Activated gamma-delta T cell treated with anti-CD3 and anti-CD28 coated beads, Interleukin-2, amount 50 U/mL, for 16 hours (primary cell): ENCODE measurements around the gene DIPK1B.
"Not testable (repeated sequence)": the region's sequence is repeated elsewhere in the genome, so short reads cannot be mapped to it uniquely, and the experiment has no call there.

Experiments used
- DNase-seq: peaks from one replicate; pipeline ENCODE4 v3.0.0-alpha.2; 2020; ENCODE audit warnings: low read depth

DIPK1B gene

GRCh38 chr9:136754059-136754572, 41.7 kb downstream of the DIPK1B start:
- DNase-seq, result no peak

GRCh38 chr9:136754626-136755301, 42.4 kb downstream of the DIPK1B start:
- DNase-seq, result no peak

- not testable (repeated sequence) for DNase-seq
Measured at GRCh38 chr9:136755302-136756133, 43.1 kb downstream of the DIPK1B start.

GRCh38 chr9:136756134-136756438, 43.7 kb downstream of the DIPK1B start:
- no peak for DNase-seq

GRCh38 chr9:136756836-136757235, 44.5 kb downstream of the DIPK1B start:
- DNase-seq, result no peak

- no peak for DNase-seq
Measured at GRCh38 chr9:136757328-136757727, 45.0 kb downstream of the DIPK1B start.

- DNase-seq, result no peak
Measured at GRCh38 chr9:136757751-136758140, 45.4 kb downstream of the DIPK1B start.

GRCh38 chr9:136759001-136759400, 46.6 kb downstream of the DIPK1B start:
- no peak for DNase-seq

- DNase-seq, result no peak
Measured at GRCh38 chr9:136759436-136760325, 47.3 kb downstream of the DIPK1B start.

- no peak for DNase-seq
Measured at GRCh38 chr9:136760424-136760823, 48.1 kb downstream of the DIPK1B start.

- not testable (repeated sequence) for DNase-seq
Measured at GRCh38 chr9:136760834-136761544, 48.6 kb downstream of the DIPK1B start.

GRCh38 chr9:136761545-136761981, 49.2 kb downstream of the DIPK1B start:
- no peak for DNase-seq

- no peak for DNase-seq
Measured at GRCh38 chr9:136762221-136762691, 49.9 kb downstream of the DIPK1B start.

GRCh38 chr9:136762915-136763648, 50.7 kb downstream of the DIPK1B start:
- DNase-seq, result no peak

- DNase-seq, result no peak
Measured at GRCh38 chr9:136763649-136764035, 51.3 kb downstream of the DIPK1B start.

- DNase-seq, result no peak
Measured at GRCh38 chr9:136764301-136764891, 52.0 kb downstream of the DIPK1B start, which contains the start of gene LCN15. TSS of gene LCN15 (minus strand) at chr9:136764518. CDS start at chr9:136764488, 30 bp downstream.

GRCh38 chr9:136765041-136765440, 52.7 kb downstream of the DIPK1B start:
- DNase-seq, result no peak

GRCh38 chr9:136765745-136766409, 53.5 kb downstream of the DIPK1B start:
- not testable (repeated sequence) for DNase-seq

GRCh38 chr9:136766410-136767120, 54.2 kb downstream of the DIPK1B start:
- DNase-seq, result not testable (repeated sequence)
